Rectal smooth muscle tissue (tissue), 1 donor: ENCODE data around the gene KIF21B.

Experiments
- H3K27ac ChIP-seq: one replicate; pipeline ENCODE4 v1.7.0; 2013; ENCODE audit warnings: low read depth, low read length, inconsistent platforms
- H3K27me3 ChIP-seq: one replicate; pipeline ENCODE4 v1.7.0; 2013; ENCODE audit warnings: low read length; ENCODE audit not compliant: control insufficient read depth, insufficient read depth
- H3K36me3 ChIP-seq: one replicate; pipeline ENCODE4 v1.7.0; 2013; ENCODE audit warnings: low read length; ENCODE audit not compliant: control insufficient read depth, insufficient read depth
- H3K4me1 ChIP-seq: one replicate; pipeline ENCODE4 v1.7.0; 2013; ENCODE audit warnings: low read length; ENCODE audit not compliant: control insufficient read depth, insufficient read depth
- H3K4me3 ChIP-seq: one replicate; pipeline ENCODE4 v1.7.0; 2013; ENCODE audit warnings: low read length
- H3K9ac ChIP-seq: one replicate; pipeline ENCODE4 v1.7.0; 2013; ENCODE audit warnings: low read length

The KIF21B gene

GRCh38 chr1:201060586-201060985 lies 37.1 kb upstream of the KIF21B start:
- no peaks in the 10 kb centered on the region for H3K27me3 ChIP-seq
- peaks cover 13% of the 10 kb centered on the region for H3K4me1 ChIP-seq
- H3K36me3 ChIP-seq = no peaks in the 10 kb centered on the region
- no peak overlapping the region for H3K27ac ChIP-seq
- no peak overlapping the region for H3K9ac ChIP-seq
- no peak overlapping the region for H3K4me3 ChIP-seq

GRCh38 chr1:201059871-201060555 lies 36.5 kb upstream of the KIF21B start:
- H3K4me1 ChIP-seq = peaks cover 18% of the 10 kb centered on the region
- H3K9ac ChIP-seq = no peak overlapping the region
- no peak overlapping the region for H3K4me3 ChIP-seq
- no peaks in the 10 kb centered on the region for H3K27me3 ChIP-seq
- no peaks in the 10 kb centered on the region for H3K36me3 ChIP-seq
- H3K27ac ChIP-seq = no peak overlapping the region

GRCh38 chr1:201059401-201059800 lies 35.9 kb upstream of the KIF21B start:
- H3K36me3 ChIP-seq = no peaks in the 10 kb centered on the region

GRCh38 chr1:201054091-201054543 lies 30.6 kb upstream of the KIF21B start:
- no peak overlapping the region for H3K27ac ChIP-seq
- no peak overlapping the region for H3K4me3 ChIP-seq
- no peaks in the 10 kb centered on the region for H3K36me3 ChIP-seq
- no peak overlapping the region for H3K9ac ChIP-seq
- H3K27me3 ChIP-seq = no peaks in the 10 kb centered on the region
- peaks cover 18% of the 10 kb centered on the region for H3K4me1 ChIP-seq

More at GRCh38 chr1:201059401-201059800, 35.9 kb upstream of the KIF21B start:
- Histone ChIP-seq H3K4me1 (peaks cover 18% of the 10 kb centered on the region), H3K27ac (no peak overlapping the region), H3K27me3 (no peaks in the 10 kb centered on the region), H3K9ac (no peak overlapping the region), H3K4me3 (no peak overlapping the region)

- no peak overlapping the region for H3K9ac ChIP-seq
- H3K27me3 ChIP-seq = no peaks in the 10 kb centered on the region
- no peaks in the 10 kb centered on the region for H3K36me3 ChIP-seq
- no peak overlapping the region for H3K27ac ChIP-seq
- H3K4me1 ChIP-seq = peaks cover 18% of the 10 kb centered on the region
- no peak overlapping the region for H3K4me3 ChIP-seq
Measured at GRCh38 chr1:201053155-201053860, 29.8 kb upstream of the KIF21B start.

- Histone ChIP-seq H3K27ac (no peak overlapping the region), H3K36me3 (no peaks in the 10 kb centered on the region), H3K9ac (no peak overlapping the region), H3K4me3 (no peak overlapping the region), H3K4me1 (peaks cover 14% of the 10 kb centered on the region), H3K27me3 (no peaks in the 10 kb centered on the region)
Measured at GRCh38 chr1:201051399-201051798, 27.9 kb upstream of the KIF21B start.

- Histone ChIP-seq H3K27ac (no peak overlapping the region), H3K9ac (no peak overlapping the region), H3K4me3 (no peak overlapping the region), H3K36me3 (no peaks in the 10 kb centered on the region), H3K27me3 (no peaks in the 10 kb centered on the region), H3K4me1 (peaks cover 9% of the 10 kb centered on the region)
Measured at GRCh38 chr1:201050515-201051277, 27.2 kb upstream of the KIF21B start.

GRCh38 chr1:201049248-201049831 lies 25.8 kb upstream of the KIF21B start:
- no peak overlapping the region for H3K9ac ChIP-seq
- H3K27me3 ChIP-seq = no peaks in the 10 kb centered on the region
- H3K27ac ChIP-seq = no peak overlapping the region
- peaks cover 4% of the 10 kb centered on the region for H3K4me1 ChIP-seq
- no peak overlapping the region for H3K4me3 ChIP-seq
- no peaks in the 10 kb centered on the region for H3K36me3 ChIP-seq

- H3K27me3 ChIP-seq = no peaks in the 10 kb centered on the region
- H3K36me3 ChIP-seq = no peaks in the 10 kb centered on the region
- H3K4me3 ChIP-seq = no peak overlapping the region
Measured at GRCh38 chr1:201048521-201048920, 25.0 kb upstream of the KIF21B start.

GRCh38 chr1:201044119-201044518 lies 20.6 kb upstream of the KIF21B start:
- Histone ChIP-seq H3K36me3 (no peaks in the 10 kb centered on the region), H3K4me1 (peaks cover 2% of the 10 kb centered on the region), H3K27me3 (no peaks in the 10 kb centered on the region), H3K9ac (no peak overlapping the region), H3K4me3 (no peak overlapping the region), H3K27ac (no peak overlapping the region)

More at GRCh38 chr1:201048521-201048920, 25.0 kb upstream of the KIF21B start:
- Histone ChIP-seq H3K4me1 (peaks cover 4% of the 10 kb centered on the region), H3K27ac (no peak overlapping the region), H3K9ac (no peak overlapping the region)

GRCh38 chr1:201042779-201043461 lies 19.4 kb upstream of the KIF21B start:
- Histone ChIP-seq H3K4me3 (no peak overlapping the region), H3K9ac (no peak overlapping the region)

GRCh38 chr1:201041011-201041410 lies 17.5 kb upstream of the KIF21B start:
- H3K9ac ChIP-seq = no peak overlapping the region
- no peaks in the 10 kb centered on the region for H3K27me3 ChIP-seq
- no peak overlapping the region for H3K27ac ChIP-seq
- H3K36me3 ChIP-seq = no peaks in the 10 kb centered on the region
- H3K4me3 ChIP-seq = no peak overlapping the region
- H3K4me1 ChIP-seq = peaks cover 2% of the 10 kb centered on the region

More at GRCh38 chr1:201042779-201043461, 19.4 kb upstream of the KIF21B start:
- Histone ChIP-seq H3K27me3 (no peaks in the 10 kb centered on the region), H3K36me3 (no peaks in the 10 kb centered on the region), H3K4me1 (peaks cover 2% of the 10 kb centered on the region), H3K27ac (no peak overlapping the region)
